ENCODE measurements around the gene UPF2. TPM values are rescaled to one million over a fixed set of nuclear protein-coding genes. Genes with fewer than 3 reads are reported as not detected.
A peak's percentile ranks its signal among the peaks of the same experiment; 100 is the strongest.

UPF2 gene
- total and polyA plus RNA-seq, 10 of the 15 experiments (the other 5 are each of a cell fraction or from before 2014, with no cell fraction given), result 21.0 to 44.4 (median 25.9) TPM

- DNase-seq (ENCODE audit: low read depth, low spot score) (peak; percentile 69), ATAC-seq (peak; percentile 51), FAIRE-seq (peak; percentile 56)
- BruUV-seq (replicated peaks), result no TSS peak
- Histone ChIP-seq H3K79me2 (ENCODE audit: control insufficient read depth, insufficient read depth, low read length) (no peaks in the 10 kb centered on the region), H3K9me3 (replicated peaks; ENCODE audit: control insufficient read depth, insufficient read depth, low read length) (no peaks in the 10 kb centered on the region), H3K27ac (ENCODE audit: control insufficient read depth, insufficient read depth) (peak overlapping the region; percentile 88), H2AFZ (ENCODE audit: control insufficient read depth, low read depth, low read length) (peak overlapping the region; percentile 81), H3K4me2 (ENCODE audit: control insufficient read depth, insufficient read depth) (peak overlapping the region; percentile 59), H3K9ac (ENCODE audit: control insufficient read depth, insufficient read depth, low read length) (peak overlapping the region; percentile 61), H3K4me3 (peak overlapping the region; percentile 43; the same call in 1 of the 2 replicates), H3K27me3 (replicated peaks in 1 of 2; ENCODE audit: control insufficient read depth in 2 of 2, insufficient read depth in 2 of 2, low read length in 1 of 2) (no peaks in the 10 kb centered on the region), H3K4me1 (ENCODE audit: control insufficient read depth, insufficient read depth, low read length) (peaks cover 53% of the 10 kb centered on the region), H3K36me3 (ENCODE audit: control insufficient read depth in 2 of 2, insufficient read depth in 2 of 2, low read length in 1 of 2) (no peaks in the 10 kb centered on the region), H4K20me1 (ENCODE audit: control insufficient read depth, insufficient read depth) (no peaks in the 10 kb centered on the region)
- ChIA-PET RAD21 (ENCODE audit: unreplicated experiment) (interaction anchor here (0.7 to 1.6 kb wide), 5 partner anchors 21 to 349 kb away, joined by 3 to 7 read pairs (median 4); no protein-coding TSS in a partner anchor), SMC1A (ENCODE audit: uncharacterized antibody, unreplicated experiment) (interaction anchor here (0.7 to 4.0 kb wide), 11 partner anchors 8 to 79 kb away, joined by 3 to 31 read pairs (median 3); partner anchors contain the start of gene DHTKD1), CTCF (no interaction called here), POLR2A (interaction anchor here (1.2 to 2.0 kb wide), 3 partner anchors 21 to 75 kb away, joined by 6 to 10 read pairs (median 7); no protein-coding TSS in a partner anchor)
- in situ Hi-C loops (cut with MboI), result loop anchor here (10.0 kb wide), 1 partner anchor 874 kb away; no protein-coding TSS in a partner anchor
- WGBS (ENCODE audit: insufficient coverage, insufficient replicate concordance, low lambda C conversion rate, missing lambda C conversion rate), result under 1% methylated on average over 8 of the region's 8 CpGs
- intact Hi-C loops (cut with micrococcal nuclease; ENCODE audit: unreplicated experiment), result no loop called here
- TF ChIP-seq CREM (IDR thresholded peaks at IDR 0.05; ENCODE audit: low read depth) (peak; percentile 68), MTA2 (IDR thresholded peaks at IDR 0.05; ENCODE audit: low read depth) (peak; percentile 48; the same call in 1 of the 2 replicates), ATF7 (IDR thresholded peaks at IDR 0.05; ENCODE audit: low read depth) (peak; percentile 52), BCL3 (IDR thresholded peaks at IDR 0.05; ENCODE audit: borderline replicate concordance, insufficient read depth, low read depth, low read length, poor library complexity, severe bottlenecking) (no peak), RAD51 (IDR thresholded peaks at IDR 0.05) (no peak), IRF4 (IDR thresholded peaks at IDR 0.05; ENCODE audit: low read depth, low read length) (peak; percentile 53; the same call in 1 of the 2 replicates), ELK1 (IDR thresholded peaks at IDR 0.05; ENCODE audit: low read depth, low read length) (no peak), YY1 (IDR thresholded peaks at IDR 0.05; ENCODE audit: low read depth, low read length) (peak; percentile 12; the same call in 1 of the 2 replicates), SRF (IDR thresholded peaks at IDR 0.05; ENCODE audit: low read depth in 2 of 2, low read length in 2 of 2) (0 out of 4 replicates have a peak, but pooled peaks of 1 of the 2 experiments have one; percentile 16), RB1 (IDR thresholded peaks at IDR 0.05; ENCODE audit: borderline replicate concordance) (no peak), ZNF217 (IDR thresholded peaks at IDR 0.05) (no peak; the same call in 1 of the 2 replicates), TCF3 (IDR thresholded peaks at IDR 0.05; ENCODE audit: borderline replicate concordance, insufficient read depth, low read depth, low read length) (peak; percentile 91; the same call in 1 of the 2 replicates), FOXM1 (IDR thresholded peaks at IDR 0.05; ENCODE audit: low read depth, low read length) (peak; percentile 63), EP300 (IDR thresholded peaks at IDR 0.05; ENCODE audit: borderline replicate concordance in 1 of 2, control insufficient read depth in 1 of 2, low read depth in 2 of 2, low read length in 2 of 2) (peak in 1 of 2 experiments; percentile 19; a peak in 1 of 4 replicates), RELB (IDR thresholded peaks at IDR 0.05; ENCODE audit: low read depth) (peak; percentile 68), GABPA (IDR thresholded peaks at IDR 0.05; ENCODE audit: low read depth) (0 out of 2 replicates have a peak, but pooled peaks have one; percentile 12), NFIC (IDR thresholded peaks at IDR 0.05; ENCODE audit: low read depth, low read length) (peak; percentile 73)
Observed at GRCh38 chr10:12048547-12048946, 5.9 kb upstream of the UPF2 start.

All from GM12878 (cell line).